HG02885 (cell line): ENCODE data around the gene GINS1.
"Not testable (repeated sequence)": the region's sequence is repeated elsewhere in the genome, so short reads cannot be mapped to it uniquely, and the experiment has no call there.

Experiments
- ATAC-seq: cut with Tn5 transposase; IDR thresholded peaks from one replicate; pipeline ENCODE4 v1.9.1; 2021; ENCODE audit warnings: mild to moderate bottlenecking; ENCODE audit not compliant: unreplicated experiment, poor library complexity

Gene GINS1

DNA sequence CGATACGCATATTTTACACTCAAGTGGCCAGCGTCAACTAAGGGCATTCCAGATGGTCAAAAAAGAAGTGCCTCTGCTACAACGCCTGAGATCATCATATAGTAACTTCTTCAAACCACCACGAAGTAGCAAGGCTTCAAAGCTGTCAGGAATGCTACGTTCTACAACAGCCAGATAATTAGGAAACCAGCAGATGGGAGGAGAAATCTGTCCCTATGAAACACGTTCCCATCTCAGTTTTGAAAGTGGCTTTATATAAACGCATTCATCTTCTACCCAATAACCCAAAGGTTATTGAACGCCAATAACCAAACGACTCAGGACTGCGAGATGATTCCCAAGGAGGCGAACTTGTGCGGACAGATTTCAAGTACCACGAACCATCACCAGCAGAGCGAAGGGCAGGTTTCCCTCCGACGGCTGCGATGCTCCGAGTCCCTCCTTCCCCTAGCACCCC, 18.0 kb upstream of the GINS1 start:
- ATAC-seq, result no peak

DNA sequence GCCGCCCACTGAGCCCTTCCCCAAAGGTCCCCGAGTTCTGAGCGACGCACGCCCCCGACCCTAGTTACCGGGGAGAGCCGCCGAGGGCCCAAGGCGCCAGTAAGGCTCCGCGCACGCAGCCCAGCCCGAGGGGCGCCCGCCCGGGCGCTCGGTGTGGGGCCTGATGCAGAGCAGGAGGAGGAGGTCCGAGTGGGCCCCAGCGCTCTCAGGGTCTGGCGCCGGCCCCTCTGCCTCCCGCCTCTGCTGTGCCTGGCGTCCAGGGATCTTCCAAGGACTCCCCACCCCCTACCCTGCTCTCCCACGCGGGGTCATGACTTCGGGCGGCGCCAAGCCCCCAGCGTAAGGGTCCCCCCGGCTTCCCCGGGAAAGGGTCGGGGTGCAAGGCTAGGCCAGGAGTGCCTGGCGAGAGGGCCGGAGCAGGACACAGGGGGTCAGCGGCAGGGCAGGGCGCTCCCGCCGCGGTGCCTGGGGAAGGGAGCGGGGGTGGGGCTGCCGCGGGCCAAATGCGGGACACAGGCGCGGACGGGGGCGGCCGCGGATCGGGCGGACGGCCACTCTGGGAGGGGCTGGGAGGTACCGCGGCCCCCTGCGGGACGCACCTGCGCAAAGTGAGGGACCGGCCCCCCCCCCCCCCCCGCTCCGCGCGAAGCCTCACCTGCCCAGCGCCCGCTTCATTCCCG, 17.5 kb upstream of the GINS1 start:
- ATAC-seq, result peak; percentile 38

DNA sequence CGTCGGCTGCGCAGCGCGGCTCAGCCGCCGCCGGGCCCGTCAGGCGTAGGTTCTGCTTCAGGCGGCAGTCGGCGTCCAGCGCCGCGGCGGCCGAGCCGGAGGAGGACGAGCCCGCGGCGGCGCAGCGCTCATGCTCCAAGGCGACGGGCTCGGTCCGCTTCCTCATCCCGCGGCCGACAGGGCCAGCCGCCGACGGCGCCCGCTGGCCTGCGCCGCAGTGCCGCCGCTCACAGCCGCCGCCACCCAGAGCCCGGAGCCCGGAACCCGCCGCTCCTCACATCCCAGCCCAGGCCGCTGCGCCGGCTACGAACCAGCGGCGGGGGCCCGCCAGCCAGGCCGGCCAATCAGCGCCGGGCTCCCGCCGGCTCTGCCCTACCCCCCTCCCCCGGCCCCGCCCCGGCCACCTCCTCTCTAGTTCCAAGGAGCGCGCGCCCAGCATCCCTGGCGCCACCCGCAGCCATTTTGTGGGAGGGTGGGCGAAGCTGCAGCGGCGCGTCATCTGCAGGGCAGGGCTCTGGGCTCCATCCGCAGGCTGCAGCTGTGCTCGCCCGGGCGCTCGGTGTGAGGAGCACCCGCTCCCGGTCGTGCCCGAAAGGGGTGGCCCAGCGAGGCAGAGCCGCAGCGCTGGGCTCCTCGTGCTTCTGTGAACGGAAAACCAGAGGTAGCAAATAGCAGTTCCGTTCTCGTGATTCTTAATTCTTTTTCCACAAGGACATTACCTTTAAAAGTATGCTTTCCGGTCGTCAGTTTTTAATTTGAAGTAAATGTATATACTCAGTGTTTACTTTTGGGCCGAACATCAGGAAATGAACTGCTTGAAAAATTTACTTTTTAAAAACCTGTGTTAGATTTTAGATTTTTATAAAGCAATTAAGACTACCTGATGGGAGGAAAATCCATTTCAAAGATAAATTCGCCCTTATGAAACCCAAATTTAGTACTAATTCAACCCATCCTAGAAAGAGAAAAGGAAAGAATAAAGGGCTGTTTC, 16.6 kb upstream of the GINS1 start, which contains the start of gene ABHD12:
Gene ABHD12, minus strand, starts transcription at position 298 of the 991 bp plus-strand sequence. Its CDS starts 132 bp downstream, at position 166.
- peak; percentile 89 for ATAC-seq

DNA sequence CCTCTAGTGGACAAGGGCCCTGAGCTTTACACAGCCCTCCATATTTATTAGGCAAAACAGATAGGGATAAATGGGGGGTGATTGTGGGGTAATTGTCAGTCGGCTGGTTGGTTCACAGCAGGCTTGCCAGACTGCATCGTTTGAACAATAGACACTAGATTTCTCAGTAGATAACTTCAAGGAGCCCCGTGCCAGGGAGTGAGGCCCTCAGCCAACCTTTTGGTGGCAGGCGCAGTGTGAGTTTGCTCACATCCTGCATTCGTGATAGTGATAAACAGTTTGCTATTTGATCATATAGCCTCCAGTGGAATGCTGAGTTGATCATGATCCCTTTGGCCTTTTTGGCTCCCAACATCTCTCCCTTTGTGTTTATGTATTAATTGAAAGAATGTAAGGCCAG, 13.2 kb upstream of the GINS1 start:
- ATAC-seq, result no peak

DNA sequence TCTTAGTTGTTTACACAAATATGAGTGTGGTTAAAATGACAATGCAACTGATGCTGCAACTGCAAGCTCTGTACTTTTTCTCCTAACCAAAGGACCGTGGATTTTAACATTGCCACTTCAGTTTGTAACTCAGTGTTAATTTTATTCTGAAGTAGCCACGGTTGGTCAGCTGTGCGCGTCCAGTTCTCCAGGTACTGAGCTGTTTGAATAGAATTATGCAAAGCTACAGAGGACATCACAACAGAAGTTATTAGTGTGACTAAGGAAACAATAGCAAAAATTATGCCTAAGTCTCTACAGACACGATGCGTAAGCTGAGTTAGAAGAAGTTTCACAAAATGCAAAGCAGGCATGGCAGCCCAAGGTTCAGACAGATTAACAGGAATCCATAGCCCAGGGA, 12.5 kb upstream of the GINS1 start:
- no peak for ATAC-seq

DNA sequence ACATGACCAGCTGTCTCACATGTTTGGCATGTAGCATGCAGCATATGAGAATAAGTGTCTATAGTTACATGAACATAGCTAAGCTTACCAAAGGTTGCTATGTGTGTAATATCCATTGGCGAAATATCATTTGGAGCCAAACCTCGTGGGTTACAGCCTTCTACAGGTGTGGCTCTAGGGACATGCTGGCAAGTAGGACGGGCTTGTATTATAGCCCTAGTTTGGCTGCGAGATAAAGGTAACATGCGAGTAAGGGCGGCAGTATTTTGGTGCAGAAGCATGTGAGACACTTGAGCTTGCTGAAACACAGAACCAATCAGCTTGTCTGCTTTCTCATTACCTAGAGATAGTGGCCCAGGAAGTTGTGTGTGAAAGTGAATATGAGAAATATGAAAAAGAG, 10.4 kb upstream of the GINS1 start:
- ATAC-seq, result no peak

DNA sequence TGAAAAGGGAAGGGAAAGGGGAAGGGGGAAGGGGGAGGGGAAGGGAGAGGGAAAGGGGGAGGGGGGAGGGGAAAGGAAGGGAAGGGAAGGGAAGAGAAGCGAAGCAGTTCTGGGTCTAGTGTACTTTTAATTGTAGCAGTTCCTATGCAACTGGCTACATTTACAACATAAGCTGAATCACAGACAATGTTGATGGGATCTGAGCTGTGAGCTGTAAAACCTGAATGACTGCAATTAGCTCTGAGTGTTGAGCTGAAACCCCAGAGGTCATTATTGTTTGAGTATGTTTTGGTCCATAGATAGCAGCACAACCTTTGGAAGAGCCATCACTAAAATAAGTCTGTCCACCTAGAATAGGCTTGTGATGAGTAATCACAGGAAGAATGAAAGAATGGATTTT, 9.7 kb upstream of the GINS1 start:
- no peak for ATAC-seq

DNA sequence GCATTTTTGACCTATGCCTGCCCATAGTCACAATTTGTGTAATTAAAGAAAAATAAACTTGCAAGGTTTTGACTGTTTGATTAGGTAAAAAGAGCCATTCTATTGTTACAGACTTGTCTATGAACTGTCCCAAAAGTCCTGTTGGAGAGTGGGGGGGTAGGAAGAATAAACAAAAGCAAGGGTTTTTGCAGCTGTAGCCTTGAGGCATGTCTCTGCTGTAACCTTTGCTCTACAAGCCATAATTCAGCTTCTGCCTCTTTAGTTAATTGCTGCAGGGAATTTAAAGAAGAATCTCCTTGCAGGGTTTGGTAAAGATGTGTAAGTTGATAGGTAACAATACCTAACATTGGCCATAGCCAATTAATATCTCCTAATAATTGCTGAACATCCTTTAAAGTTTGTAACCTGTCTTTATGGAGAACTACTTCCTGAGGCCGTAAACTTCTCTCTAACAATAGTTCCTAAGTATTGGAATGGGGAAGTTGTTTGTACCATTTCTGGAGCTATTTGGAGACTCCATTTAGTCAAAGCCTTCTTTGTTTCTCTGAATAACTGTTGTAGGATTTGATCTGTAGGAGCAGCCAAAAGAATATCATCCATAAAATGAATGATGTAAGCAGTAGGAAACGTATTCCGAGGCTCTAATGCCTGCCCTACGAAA, 9.0 kb upstream of the GINS1 start:
- no peak for ATAC-seq

DNA sequence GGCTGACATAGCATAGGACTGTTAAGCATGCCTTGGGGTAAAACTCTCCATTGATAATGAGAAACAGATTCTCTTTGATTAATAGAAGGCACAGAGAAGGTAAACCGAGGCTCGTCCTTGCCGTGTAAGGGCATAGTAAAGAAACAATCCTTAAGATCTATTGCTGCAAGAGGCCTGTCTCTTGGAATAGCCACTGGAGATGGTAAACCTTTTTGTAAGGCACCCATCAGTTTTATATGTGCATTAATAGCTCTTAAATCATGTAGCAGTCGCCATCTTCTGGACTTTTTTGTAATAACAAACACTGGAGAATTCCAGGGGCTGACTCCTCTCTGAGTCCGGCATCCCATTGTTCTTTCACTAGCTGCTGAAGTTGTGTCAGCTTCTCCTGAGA, 8.4 kb upstream of the GINS1 start:
- ATAC-seq, result peak; percentile 82

DNA sequence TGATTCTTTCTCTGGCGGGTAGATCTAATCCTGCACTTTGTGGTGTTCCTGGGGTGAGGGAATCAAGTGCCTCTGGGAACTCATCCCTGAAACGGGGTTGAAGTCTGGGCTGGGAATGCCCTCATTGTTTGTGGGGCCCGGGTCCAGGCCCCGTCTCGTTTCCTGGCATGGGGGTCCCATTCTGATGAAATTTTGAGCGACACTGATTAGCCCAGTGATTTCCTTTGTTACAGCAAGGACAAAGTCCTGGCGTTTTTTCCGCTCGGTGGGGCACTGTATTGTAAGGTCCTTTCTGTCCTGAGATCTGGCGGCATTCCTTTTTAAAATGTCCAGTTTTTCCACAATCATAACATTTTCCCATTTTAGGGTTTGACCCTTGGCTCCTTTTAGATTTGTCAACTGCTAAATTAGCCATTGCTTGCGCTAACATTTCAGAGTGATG, 7.2 kb upstream of the GINS1 start:
- not testable (repeated sequence) for ATAC-seq

DNA sequence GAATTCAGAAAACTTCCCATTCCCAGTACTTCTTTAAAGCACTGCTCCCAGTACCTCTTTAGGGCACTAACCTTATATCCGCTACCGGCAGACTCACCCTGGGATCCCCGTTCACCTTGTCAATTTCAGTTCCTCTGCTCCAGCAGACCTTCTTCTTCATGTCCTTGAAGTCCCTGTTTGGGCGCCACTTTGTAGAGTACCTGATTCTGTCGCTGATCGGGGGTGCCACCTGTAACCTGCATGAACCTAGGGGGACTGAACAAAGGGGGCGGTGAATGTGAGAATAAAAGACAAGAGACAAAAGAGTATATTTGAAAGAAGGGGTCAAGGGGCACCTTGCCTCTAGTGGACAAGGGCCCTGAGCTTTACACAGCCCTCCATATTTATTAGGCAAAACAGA, 4.9 kb upstream of the GINS1 start:
- no peak for ATAC-seq

DNA sequence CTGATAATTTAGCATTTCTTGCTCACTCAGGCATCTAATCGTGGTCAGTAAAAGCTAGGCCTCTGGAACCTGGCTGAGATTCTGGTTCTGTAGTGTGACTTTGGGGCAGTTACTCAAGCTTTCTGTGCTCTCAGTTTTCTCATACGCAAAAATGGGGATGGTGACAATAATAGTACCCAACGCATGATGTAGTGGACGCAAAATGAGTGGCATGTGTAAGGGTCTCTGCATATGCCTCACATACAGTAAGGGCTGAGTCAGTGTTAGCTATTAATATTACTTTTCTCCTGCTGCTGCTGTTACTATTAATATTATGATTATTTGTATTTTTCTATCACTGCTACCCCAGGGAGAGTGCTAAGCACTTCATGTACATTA, 686 bp downstream of the GINS1 start:
- ATAC-seq, result no peak

DNA sequence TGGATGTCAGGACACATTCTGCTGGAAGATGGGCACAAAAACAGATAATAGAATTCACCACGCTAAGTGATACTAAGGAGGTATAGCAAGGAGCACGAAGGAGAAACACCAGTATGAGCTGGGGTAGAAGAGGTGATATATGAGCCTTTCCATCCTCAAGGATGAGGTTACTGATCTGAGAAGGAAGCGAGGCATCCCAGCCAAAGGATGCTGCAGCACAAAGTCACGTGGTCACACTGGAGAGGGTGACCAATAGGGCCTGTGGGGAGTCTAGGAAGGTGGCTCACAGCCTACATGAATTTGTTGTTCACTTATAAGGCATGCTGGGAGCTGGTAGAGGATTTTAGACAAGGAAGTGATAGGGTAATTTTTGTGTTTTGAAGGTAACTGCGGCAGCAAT, 1.4 kb downstream of the GINS1 start:
- ATAC-seq, result no peak

DNA sequence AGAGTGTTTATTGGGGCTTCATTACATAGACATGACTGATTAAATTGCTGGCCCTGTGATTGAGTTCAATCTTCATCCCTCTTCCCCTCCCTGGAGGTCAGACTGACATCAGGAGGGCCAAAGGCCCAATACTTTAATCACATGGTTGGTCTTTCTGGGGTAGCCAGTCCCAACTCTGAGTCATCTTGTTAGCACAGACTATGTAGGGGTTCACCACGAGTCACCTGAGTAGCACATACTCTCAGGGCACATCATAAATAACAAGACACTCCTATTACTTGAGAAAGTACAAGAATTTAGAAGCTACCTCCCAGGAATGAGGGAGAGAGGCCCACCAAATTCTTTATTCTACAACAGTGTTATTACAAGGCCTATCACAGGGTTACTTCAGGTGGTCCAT, 11.3 kb downstream of the GINS1 start:
- ATAC-seq, result peak; percentile 53

DNA sequence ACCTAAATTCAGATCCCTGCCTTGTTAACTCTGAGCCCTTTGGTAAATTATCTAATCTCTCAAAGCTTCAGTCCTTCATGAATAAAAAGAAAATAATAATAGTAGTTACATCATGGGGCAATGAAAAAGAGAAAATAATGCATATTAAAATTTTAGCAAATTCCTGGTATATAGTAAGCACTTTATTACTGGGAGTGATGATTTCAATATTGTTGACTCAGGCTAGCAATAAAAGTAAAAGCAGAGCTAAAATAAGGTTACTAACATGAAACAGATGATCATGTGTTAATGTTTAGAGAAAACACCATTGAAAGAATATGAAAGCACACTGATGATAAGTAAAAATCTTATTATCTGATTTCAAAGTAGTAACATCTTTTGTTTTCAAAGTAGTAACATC, 13.6 kb downstream of the GINS1 start:
- no peak for ATAC-seq

DNA sequence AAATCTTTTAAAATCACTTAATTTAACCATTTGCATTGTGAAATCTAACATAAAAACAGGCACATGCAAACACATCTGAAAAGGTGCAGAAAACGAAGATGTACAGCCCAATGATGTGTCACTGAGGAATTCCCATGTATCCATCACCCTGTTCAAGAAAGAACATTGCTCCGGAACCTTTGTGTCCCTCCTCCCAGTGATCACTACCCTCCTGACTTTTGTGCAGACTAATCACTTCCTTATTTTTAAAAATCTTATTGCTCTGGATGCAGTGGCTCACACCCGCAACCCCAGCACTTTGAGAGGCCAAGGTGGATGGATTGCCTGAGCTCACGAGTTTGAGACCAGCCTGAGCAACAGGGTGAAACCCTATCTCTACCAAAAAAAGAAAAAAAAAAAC, 14.6 kb downstream of the GINS1 start:
- ATAC-seq, result no peak

DNA sequence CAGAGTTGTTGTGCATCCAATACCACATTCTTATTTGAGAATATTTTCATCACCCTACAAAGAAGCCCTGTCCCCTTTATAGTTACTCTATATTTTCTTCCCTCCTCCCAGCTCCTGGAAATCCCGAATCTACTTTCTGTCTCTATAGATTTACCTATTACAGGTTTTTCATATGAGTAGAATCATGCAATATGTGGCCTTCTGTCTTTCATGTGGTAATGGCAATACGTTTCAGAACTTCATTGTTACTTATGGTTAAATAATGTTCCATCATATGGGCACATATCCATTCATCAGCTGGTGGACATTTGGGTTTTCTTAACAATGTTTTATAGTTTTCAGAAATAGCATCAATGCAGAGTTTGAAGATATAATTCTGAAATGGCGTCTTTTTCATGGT, 17.1 kb downstream of the GINS1 start:
- ATAC-seq, result no peak

DNA sequence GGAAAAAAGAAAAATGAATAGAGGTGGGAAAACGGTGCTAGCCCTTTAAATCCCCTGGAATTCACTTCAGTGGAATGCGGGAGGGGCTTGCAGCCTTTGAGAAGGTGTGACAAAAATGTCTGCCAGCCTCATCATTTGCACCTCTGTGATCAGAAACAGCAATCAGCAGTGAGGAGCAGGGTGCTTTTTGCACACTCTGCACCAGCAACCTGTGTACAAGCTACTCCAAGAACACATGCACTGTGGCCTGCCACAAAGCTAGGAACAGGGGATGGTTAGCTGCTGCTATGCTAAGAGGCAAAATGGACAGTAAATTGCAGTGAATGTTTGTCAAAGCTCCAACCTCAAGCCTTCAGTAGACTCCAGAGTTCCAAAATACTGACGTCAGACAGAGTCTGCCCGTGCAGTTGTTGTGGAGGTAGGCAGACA, 29.7 kb downstream of the GINS1 start:
- ATAC-seq, result no peak

DNA sequence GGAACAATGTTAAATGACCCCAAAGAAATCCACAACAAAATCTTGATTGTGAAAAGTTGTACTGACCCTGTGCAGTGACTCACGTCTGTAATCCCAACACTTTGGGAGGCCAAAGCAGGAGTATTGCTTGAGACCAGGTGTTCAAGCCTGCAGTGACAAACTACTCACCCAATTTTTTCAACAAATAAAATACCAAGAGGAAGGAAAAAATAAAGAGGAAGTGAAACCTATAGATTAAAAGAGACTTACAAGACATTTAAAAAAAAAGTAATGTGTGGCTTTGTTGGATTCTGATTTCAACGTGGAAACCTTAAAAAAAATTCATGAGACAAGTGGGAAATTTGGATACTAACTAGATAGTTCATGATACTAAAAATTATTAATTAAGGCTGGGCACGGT, 31.9 kb downstream of the GINS1 start:
- peak; percentile 67 for ATAC-seq

DNA sequence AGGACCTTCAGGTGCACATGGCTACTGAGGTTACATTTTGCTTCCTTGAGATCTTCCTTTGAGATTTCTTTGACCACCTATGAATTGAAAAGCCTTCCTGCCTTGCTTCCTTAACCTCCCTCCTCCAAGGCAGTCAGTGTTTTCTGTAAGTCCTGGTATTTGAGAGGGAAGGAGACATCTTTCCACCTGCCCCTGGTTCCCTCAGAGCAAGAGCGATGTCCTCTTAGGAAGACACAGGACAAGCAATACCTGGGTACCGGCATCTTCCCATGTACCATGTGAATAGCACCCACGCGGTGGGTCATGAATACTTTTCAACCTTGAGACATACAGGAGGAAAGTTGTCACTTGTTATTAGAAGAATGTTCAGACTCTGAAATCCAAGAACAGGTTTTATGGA, 37.1 kb downstream of the GINS1 start:
- ATAC-seq, result no peak

DNA sequence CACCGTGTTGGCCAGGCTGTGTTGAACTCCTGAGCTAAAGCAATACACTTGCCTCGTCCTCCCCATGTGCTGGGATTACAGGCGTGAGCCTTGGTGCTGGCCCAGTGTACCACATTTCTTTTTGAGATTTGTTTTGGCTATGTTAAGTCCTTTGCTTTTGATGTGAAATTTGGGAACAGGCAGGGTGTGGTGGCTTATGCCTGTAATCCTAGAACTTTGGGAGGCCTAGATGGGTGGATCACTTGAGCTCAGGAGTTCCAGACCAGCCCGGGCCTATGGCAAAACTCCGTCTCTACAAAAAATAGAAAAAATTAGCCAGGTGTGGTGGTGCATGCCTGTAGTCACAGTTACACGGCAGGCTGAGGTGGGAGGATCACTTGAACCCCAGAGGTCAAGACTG, 40.2 kb downstream of the GINS1 start:
- ATAC-seq, result no peak
